SK-N-MC (cell line): ENCODE results near the gene KPNB1.

Source experiments
- EZH2 ChIP-seq: fragments of 200-600 bp; sonication (generic); IDR thresholded peaks from one replicate; pipeline ENCODE4 v1.6.1; 2017; ENCODE audit warnings: antibody characterized with exemption
- FOXP2 ChIP-seq: optimal IDR thresholded peaks from 2 replicates; pipeline ENCODE3; 2011; ENCODE audit warnings: mild to moderate bottlenecking, moderate library complexity; ENCODE audit not compliant: insufficient read depth; ENCODE audit errors: extremely low read length, control extremely low read depth
- POLR2AphosphoS5 ChIP-seq: IDR thresholded peaks from 2 replicates; pipeline ENCODE4 v1.6.1; 2012; ENCODE audit warnings: mild to moderate bottlenecking, low read depth, low read length, borderline replicate concordance

DNA sequence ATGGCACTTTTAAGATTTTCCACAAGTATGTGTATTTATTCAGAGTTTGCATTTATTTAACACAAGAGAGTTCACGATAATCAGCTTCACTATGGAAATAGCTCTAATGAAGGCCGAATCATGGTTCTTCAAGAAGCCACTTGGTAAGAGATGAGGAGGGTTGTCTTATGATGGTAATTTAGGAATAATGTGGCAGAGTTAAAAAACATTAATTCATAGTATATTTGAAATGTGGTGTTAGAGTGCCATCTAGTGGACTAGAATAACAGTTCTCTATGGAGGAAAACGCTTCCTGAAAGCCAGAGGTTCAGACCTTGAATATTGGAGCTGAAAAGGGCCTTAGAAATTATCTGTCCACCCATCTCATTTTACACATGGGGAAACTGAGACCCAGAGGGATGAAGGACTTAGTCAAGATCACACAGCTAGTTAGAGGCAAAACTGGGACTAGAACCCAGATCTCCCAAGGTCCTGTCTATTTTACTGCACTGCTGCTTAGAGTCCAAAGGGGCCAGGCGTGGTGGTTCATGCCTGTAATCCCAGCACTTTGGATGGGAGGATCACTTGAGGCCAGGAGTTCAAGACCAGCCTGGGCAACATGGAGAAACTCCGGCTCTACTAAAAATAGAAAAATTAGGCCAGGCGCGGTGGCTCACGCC, 33.8 kb upstream of the KPNB1 start:
- TF ChIP-seq EZH2 (no peak), POLR2AphosphoS5 (no peak), FOXP2 (no peak)
